GM18508 (cell line): ENCODE results near the gene TNS3.
"Not testable (repeated sequence)": the region's sequence is repeated elsewhere in the genome, so short reads cannot be mapped to it uniquely, and the experiment has no call there.

Experiments used
- ATAC-seq: cut with Tn5 transposase; IDR thresholded peaks from one replicate; pipeline ENCODE4 v1.9.1; 2021; ENCODE audit warnings: moderate number of reproducible peaks; ENCODE audit not compliant: insufficient read depth, unreplicated experiment

TNS3 gene

GRCh38 chr7:47581804-47582763 lies at the start of gene TNS3:
Gene TNS3 (minus strand): TSS chr7:47582111. CDS start chr7:47439636, 142,475 bp downstream.
- no peak for ATAC-seq

GRCh38 chr7:47631711-47632110 lies 49.8 kb upstream of the TNS3 start:
- no peak for ATAC-seq

- ATAC-seq = no peak
Observed at GRCh38 chr7:47627580-47628283, 45.8 kb upstream of the TNS3 start.

- ATAC-seq = no peak
Observed at GRCh38 chr7:47625861-47626715, 44.2 kb upstream of the TNS3 start.

GRCh38 chr7:47624689-47625088 lies 42.8 kb upstream of the TNS3 start:
- ATAC-seq = no peak

- no peak for ATAC-seq
Observed at GRCh38 chr7:47622946-47623640, 41.2 kb upstream of the TNS3 start.

GRCh38 chr7:47622586-47622945 lies 40.7 kb upstream of the TNS3 start:
- no peak for ATAC-seq

- ATAC-seq = no peak
Observed at GRCh38 chr7:47621979-47622561, 40.2 kb upstream of the TNS3 start.

GRCh38 chr7:47621347-47621746 lies 39.4 kb upstream of the TNS3 start:
- ATAC-seq = no peak

- no peak for ATAC-seq
Observed at GRCh38 chr7:47619806-47620205, 37.9 kb upstream of the TNS3 start.

- no peak for ATAC-seq
Observed at GRCh38 chr7:47617131-47617530, 35.2 kb upstream of the TNS3 start.

GRCh38 chr7:47614450-47614849 lies 32.5 kb upstream of the TNS3 start:
- ATAC-seq = no peak

- no peak for ATAC-seq
Observed at GRCh38 chr7:47611045-47611511, 29.2 kb upstream of the TNS3 start.

GRCh38 chr7:47610506-47611044 lies 28.7 kb upstream of the TNS3 start:
- no peak for ATAC-seq

GRCh38 chr7:47609803-47610452 lies 28.0 kb upstream of the TNS3 start:
- ATAC-seq = no peak

- ATAC-seq = not testable (repeated sequence)
Observed at GRCh38 chr7:47606593-47607046, 24.7 kb upstream of the TNS3 start.

GRCh38 chr7:47605816-47606575 lies 24.1 kb upstream of the TNS3 start:
- ATAC-seq = no peak

GRCh38 chr7:47604496-47604890 lies 22.6 kb upstream of the TNS3 start:
- no peak for ATAC-seq
